Activated CD4-positive, alpha-beta memory T cell treated with anti-CD3 and anti-CD28 coated beads, Interleukin-2, amount 10 ng/mL, durations not matched to agents 7 days and 5 days (primary cell): ENCODE data around the gene AFG1L. TPM values are rescaled to one million over a fixed set of nuclear protein-coding genes. Genes with fewer than 3 reads are reported as not detected.
"Not testable (repeated sequence)": the region's sequence is repeated elsewhere in the genome, so short reads cannot be mapped to it uniquely, and the experiment has no call there.

Experiments used
- CTCF ChIA-PET: fragments of 350-600 bp; sonication (Branson Sonifier 250); formaldehyde crosslinking; loops from one replicate; lab custom pipeline; 2021; ENCODE audit warnings: antibody characterized with exemption, inconsistent platforms; lab: Charles Lee
- POLR2A ChIA-PET: fragments of 350-600 bp; sonication (Branson Sonifier 250); formaldehyde crosslinking; loops from one replicate; lab custom pipeline; 2021; ENCODE audit warnings: antibody characterized with exemption; lab: Charles Lee
- DNase-seq: peaks from one replicate; pipeline ENCODE4 v3.0.0-alpha.2; 2020
- H3K27ac Mint-ChIP-seq: one replicate; pipeline ENCODE4 v1.8.0; 2021; ENCODE audit warnings: mild to moderate bottlenecking, mixed read lengths
- H3K27me3 Mint-ChIP-seq: one replicate; pipeline ENCODE4 v1.8.0; 2021; ENCODE audit warnings: mixed read lengths
- H3K36me3 Mint-ChIP-seq: one replicate; pipeline ENCODE4 v1.8.0; 2021; ENCODE audit warnings: low read depth, mixed read lengths
- H3K4me1 Mint-ChIP-seq: one replicate; pipeline ENCODE4 v1.8.0; 2021; ENCODE audit warnings: mixed read lengths
- H3K4me3 Mint-ChIP-seq: one replicate; pipeline ENCODE4 v1.8.0; 2021; ENCODE audit warnings: mild to moderate bottlenecking, mixed read lengths
- H3K9me3 Mint-ChIP-seq: one replicate; pipeline ENCODE4 v1.8.0; 2021; ENCODE audit warnings: mixed read lengths
- total RNA-seq, 2 experiments: library from RNA; stranded (reverse); gene quantifications; one replicate each; pipeline ENCODE4 v1.2.3, GENCODE V29; 2021

AFG1L gene
- total RNA-seq, 2 experiments from 2014 or later, result 4.5 to 4.7 TPM

- Mint-ChIP-seq H3K4me3 (no peak overlapping the region), H3K27ac (no peak overlapping the region), H3K9me3 (peaks cover 14% of the 10 kb centered on the region), H3K4me1 (no peaks in the 10 kb centered on the region), H3K27me3 (peaks cover under 1% of the 10 kb centered on the region), H3K36me3 (peaks cover 3% of the 10 kb centered on the region)
- DNase-seq, result no peak
- POLR2A ChIA-PET, result interaction anchor here (0.7 kb wide), 1 partner anchor 51 kb away, joined by 3 read pairs; no protein-coding TSS in a partner anchor
- CTCF ChIA-PET, result no interaction called here
Measured at GRCh38 chr6:108407904-108408827, 113.3 kb downstream of the AFG1L start.

GRCh38 chr6:108408861-108409260 lies 114.0 kb downstream of the AFG1L start:
- Mint-ChIP-seq H3K27me3 (peaks cover 7% of the 10 kb centered on the region), H3K27ac (no peak overlapping the region), H3K36me3 (peaks cover 3% of the 10 kb centered on the region), H3K4me1 (no peaks in the 10 kb centered on the region), H3K4me3 (no peak overlapping the region), H3K9me3 (peaks cover 20% of the 10 kb centered on the region)
- no peak for DNase-seq
- ChIA-PET POLR2A (no interaction called here), CTCF (no interaction called here)

GRCh38 chr6:108416047-108416833 lies 121.4 kb downstream of the AFG1L start:
- H3K27ac Mint-ChIP-seq, POLR2A ChIA-PET, CTCF ChIA-PET, H3K36me3 Mint-ChIP-seq, H3K4me3 Mint-ChIP-seq, DNase-seq, H3K4me1 Mint-ChIP-seq: not testable (repeated sequence)
- Mint-ChIP-seq H3K9me3 (peaks cover 19% of the 10 kb centered on the region), H3K27me3 (peaks cover 22% of the 10 kb centered on the region)

GRCh38 chr6:108417027-108417426 lies 122.2 kb downstream of the AFG1L start:
- ChIA-PET CTCF (no interaction called here), POLR2A (no interaction called here)
- Mint-ChIP-seq H3K9me3 (peaks cover 17% of the 10 kb centered on the region), H3K4me3 (no peak overlapping the region), H3K27me3 (peaks cover 27% of the 10 kb centered on the region), H3K4me1 (no peaks in the 10 kb centered on the region), H3K36me3 (no peaks in the 10 kb centered on the region), H3K27ac (no peak overlapping the region)
- no peak for DNase-seq

GRCh38 chr6:108419474-108419873 lies 124.6 kb downstream of the AFG1L start:
- Mint-ChIP-seq H3K27me3 (peaks cover 14% of the 10 kb centered on the region), H3K9me3 (peaks cover 3% of the 10 kb centered on the region), H3K36me3 (no peaks in the 10 kb centered on the region), H3K4me3 (no peak overlapping the region), H3K4me1 (no peaks in the 10 kb centered on the region), H3K27ac (no peak overlapping the region)
- ChIA-PET CTCF (no interaction called here), POLR2A (no interaction called here)
- no peak for DNase-seq

GRCh38 chr6:108419934-108420609 lies 125.2 kb downstream of the AFG1L start:
- CTCF ChIA-PET, result no interaction called here
- POLR2A ChIA-PET, result no interaction called here
- Mint-ChIP-seq H3K27me3 (peaks cover 18% of the 10 kb centered on the region), H3K36me3 (no peaks in the 10 kb centered on the region), H3K4me1 (no peaks in the 10 kb centered on the region), H3K27ac (no peak overlapping the region), H3K4me3 (no peak overlapping the region), H3K9me3 (peaks cover 3% of the 10 kb centered on the region)
- no peak for DNase-seq

GRCh38 chr6:108421366-108421765 lies 126.5 kb downstream of the AFG1L start:
- no peak overlapping the region for H3K4me3 Mint-ChIP-seq
- no peaks in the 10 kb centered on the region for H3K36me3 Mint-ChIP-seq
- no peaks in the 10 kb centered on the region for H3K4me1 Mint-ChIP-seq
- H3K9me3 Mint-ChIP-seq, result no peaks in the 10 kb centered on the region
- ChIA-PET CTCF (interaction anchor here (0.5 kb wide), 1 partner anchor 158 kb away, joined by 3 read pairs; no protein-coding TSS in a partner anchor), POLR2A (no interaction called here)
- no peak overlapping the region for H3K27ac Mint-ChIP-seq
- DNase-seq, result no peak
- H3K27me3 Mint-ChIP-seq, result peaks cover 16% of the 10 kb centered on the region

GRCh38 chr6:108423982-108424705 lies 129.3 kb downstream of the AFG1L start:
- Mint-ChIP-seq H3K9me3 (no peaks in the 10 kb centered on the region), H3K27me3 (peaks cover 15% of the 10 kb centered on the region), H3K36me3 (no peaks in the 10 kb centered on the region), H3K4me3 (no peak overlapping the region), H3K4me1 (no peaks in the 10 kb centered on the region), H3K27ac (no peak overlapping the region)
- DNase-seq, result no peak
- POLR2A ChIA-PET, result no interaction called here
- CTCF ChIA-PET, result no interaction called here

GRCh38 chr6:108425428-108425827 lies 130.6 kb downstream of the AFG1L start:
- ChIA-PET CTCF (no interaction called here), POLR2A (interaction anchor here (1.0 kb wide), 1 partner anchor 42 kb away, joined by 4 read pairs; no protein-coding TSS in a partner anchor)
- Mint-ChIP-seq H3K27ac (no peak overlapping the region), H3K4me3 (no peak overlapping the region), H3K9me3 (no peaks in the 10 kb centered on the region), H3K4me1 (no peaks in the 10 kb centered on the region), H3K27me3 (peaks cover 15% of the 10 kb centered on the region), H3K36me3 (no peaks in the 10 kb centered on the region)
- DNase-seq, result no peak

- no peak for DNase-seq
- Mint-ChIP-seq H3K27ac (no peak overlapping the region), H3K36me3 (no peaks in the 10 kb centered on the region), H3K9me3 (no peaks in the 10 kb centered on the region), H3K27me3 (peaks cover 7% of the 10 kb centered on the region), H3K4me3 (no peak overlapping the region), H3K4me1 (peaks cover 2% of the 10 kb centered on the region)
- ChIA-PET CTCF (no interaction called here), POLR2A (no interaction called here)
Measured at GRCh38 chr6:108432143-108432542, 137.3 kb downstream of the AFG1L start.

- ChIA-PET POLR2A (no interaction called here), CTCF (no interaction called here)
- no peak overlapping the region for H3K4me3 Mint-ChIP-seq
- H3K9me3 Mint-ChIP-seq, result no peaks in the 10 kb centered on the region
- peaks cover 2% of the 10 kb centered on the region for H3K4me1 Mint-ChIP-seq
- DNase-seq, result no peak
- no peak overlapping the region for H3K27ac Mint-ChIP-seq
- no peaks in the 10 kb centered on the region for H3K36me3 Mint-ChIP-seq
- peaks cover 10% of the 10 kb centered on the region for H3K27me3 Mint-ChIP-seq
Measured at GRCh38 chr6:108432792-108433191, 137.9 kb downstream of the AFG1L start.

GRCh38 chr6:108434222-108434621 lies 139.4 kb downstream of the AFG1L start:
- no peak for DNase-seq
- Mint-ChIP-seq H3K4me3 (no peak overlapping the region), H3K27ac (no peak overlapping the region), H3K4me1 (peaks cover 2% of the 10 kb centered on the region), H3K9me3 (no peaks in the 10 kb centered on the region), H3K27me3 (peaks cover 21% of the 10 kb centered on the region), H3K36me3 (no peaks in the 10 kb centered on the region)
- ChIA-PET CTCF (no interaction called here), POLR2A (no interaction called here)
